Testis (tissue), 3 donors: Measurements from ENCODE around the gene GPD2. TPM values are rescaled to one million over a fixed set of nuclear protein-coding genes. Genes with fewer than 3 reads are reported as not detected.

Source experiments
- DNase-seq: peaks from one replicate; pipeline ENCODE4 v3.0.0-alpha.2; 2019
- H3K27ac ChIP-seq, 2 donors: fragments of 200-600 bp; sonication (generic); one replicate each; pipeline ENCODE4 v1.5.1; 2019
- H3K27me3 ChIP-seq: fragments of 200-600 bp; sonication (generic); one replicate; pipeline ENCODE4 v1.5.1; 2019
- H3K36me3 ChIP-seq: fragments of 200-600 bp; sonication (generic); one replicate; pipeline ENCODE4 v1.5.1; 2017; ENCODE audit warnings: low read depth; ENCODE audit errors: missing control alignments
- H3K4me1 ChIP-seq: fragments of 200-600 bp; sonication (generic); one replicate; pipeline ENCODE4 v1.5.1; 2019
- H3K4me3 ChIP-seq, 2 donors: fragments of 200-600 bp; sonication (generic); one replicate each; pipeline ENCODE4 v1.5.1; 2017 to 2019
- H3K9me3 ChIP-seq: fragments of 200-600 bp; sonication (generic); one replicate; pipeline ENCODE4 v1.5.1; 2017
- CTCF ChIP-seq, 3 experiments: fragments of 450-650 bp in 2 of 3; fragments of 200-600 bp in 1 of 3; sonication (generic) in 1 of 3; IDR thresholded peaks; one replicate each; pipeline ENCODE4 v1.5.1; 2016 to 2019; ENCODE audit warnings: antibody characterized with exemption in 3 of 3, mild to moderate bottlenecking in 2 of 3, moderate library complexity in 1 of 3
- POLR2A ChIP-seq: fragments of 450-650 bp; IDR thresholded peaks from one replicate; pipeline ENCODE4 v1.6.1; 2017; ENCODE audit warnings: antibody characterized with exemption, mild to moderate bottlenecking, moderate library complexity
- WGBS, 2 donors: methylation state at CpG; one replicate each; pipeline ENCODE4 v1.1.5; 2018; 5-methylcytosine and 5-hydroxymethylcytosine counted together
- intact Hi-C: fragments of 100-400 bp; cut with DNase I; formaldehyde crosslinking; loops from one replicate; pipeline ENCODE4 v1.15.1; 2023; ENCODE audit warnings: low total_unique reads
- polyA plus RNA-seq: library from polyadenylated mRNA; stranded (reverse); fragments of 350-450 nt; fragmentation: Illumina TruSeq; extraction: RNeasy Lipid Tissue Mini Kit (QIAGEN cat#74804); gene quantifications from one replicate; pipeline ENCODE4 v1.2.3, GENCODE V29; 2014; ENCODE audit warnings: low read depth, low replicate concordance; ENCODE audit not compliant: insufficient read depth
- total RNA-seq, 2 donors: library from RNA; depleted of rRNA; stranded (reverse); fragments of >200 nt; gene quantifications; one replicate each; pipeline ENCODE4 v1.2.3, GENCODE V29; 2016

The GPD2 gene
- total and polyA plus RNA-seq, 3 donors from 2014 or later = 24.2 to 33.4 (median 25.8) TPM

GRCh38 chr2:156421851-156422250 lies 14.3 kb upstream of the GPD2 start:
- no peaks in the 10 kb centered on the region for H3K4me1 ChIP-seq
- WGBS, 2 donors = 93 to 94% methylated on average over 1 of the region's 1 CpG
- H3K4me3 ChIP-seq = no peak overlapping the region

GRCh38 chr2:156423674-156424282 lies 12.4 kb upstream of the GPD2 start:
- Histone ChIP-seq H3K27me3 (no peaks in the 10 kb centered on the region), H3K36me3 (no peaks in the 10 kb centered on the region), H3K4me3 (no peak overlapping the region), H3K9me3 (no peaks in the 10 kb centered on the region), H3K27ac (no peak overlapping the region), H3K4me1 (no peaks in the 10 kb centered on the region)
- WGBS, 2 donors = 56 to 66% methylated on average over 8 of the region's 8 CpGs
- TF ChIP-seq CTCF (IDR thresholded peaks at IDR 0.05) = no peak
- TF ChIP-seq POLR2A = no peak
- DNase-seq = no peak
- intact Hi-C loops = no loop called here

More at GRCh38 chr2:156421851-156422250, 14.3 kb upstream of the GPD2 start:
- H3K27me3 ChIP-seq = no peaks in the 10 kb centered on the region
- TF ChIP-seq POLR2A = no peak
- no peak for TF ChIP-seq CTCF (IDR thresholded peaks at IDR 0.05)
- DNase-seq = no peak
- no peaks in the 10 kb centered on the region for H3K9me3 ChIP-seq
- no peaks in the 10 kb centered on the region for H3K36me3 ChIP-seq
- H3K27ac ChIP-seq = no peak overlapping the region
- intact Hi-C loops = no loop called here

- no peaks in the 10 kb centered on the region for H3K4me1 ChIP-seq
- intact Hi-C loops = no loop called here
- no peak for DNase-seq
- H3K36me3 ChIP-seq = no peaks in the 10 kb centered on the region
- TF ChIP-seq POLR2A = no peak
- no peak overlapping the region for H3K27ac ChIP-seq
- H3K27me3 ChIP-seq = no peaks in the 10 kb centered on the region
- 65 to 80% methylated on average over 1 of the region's 1 CpG for WGBS, 2 donors
- H3K9me3 ChIP-seq = no peaks in the 10 kb centered on the region
- H3K4me3 ChIP-seq = no peak overlapping the region
These were observed 9.1 kb upstream of the GPD2 start for GRCh38 chr2:156427074-156427473.

- intact Hi-C loops = no loop called here
- H3K27me3 ChIP-seq = no peaks in the 10 kb centered on the region
- H3K27ac ChIP-seq = no peak overlapping the region
These were observed 7.0 kb upstream of the GPD2 start for GRCh38 chr2:156429211-156429610.

More at GRCh38 chr2:156429211-156429610, 7.0 kb upstream of the GPD2 start:
- no peaks in the 10 kb centered on the region for H3K9me3 ChIP-seq
- no peaks in the 10 kb centered on the region for H3K4me1 ChIP-seq
- H3K4me3 ChIP-seq = no peak overlapping the region
- no peak for TF ChIP-seq CTCF (IDR thresholded peaks at IDR 0.05)
- no peak for TF ChIP-seq POLR2A
- no peaks in the 10 kb centered on the region for H3K36me3 ChIP-seq
- no peak for DNase-seq
